Non-pigmented ciliary epithelial cell (primary cell): ENCODE data around the gene PPM1B.
"Not testable (repeated sequence)": the region's sequence is repeated elsewhere in the genome, so short reads cannot be mapped to it uniquely, and the experiment has no call there.

Experiments
- DNase-seq: peaks from one replicate; pipeline ENCODE4 v3.0.0-alpha.2; 2010; ENCODE audit warnings: low read depth

The PPM1B gene

GRCh38 chr2:44200759-44201158 is 32.1 kb downstream of the PPM1B start:
- DNase-seq: no peak

- no peak for DNase-seq
These were observed 33.0 kb downstream of the PPM1B start for GRCh38 chr2:44201648-44202165.

DNA sequence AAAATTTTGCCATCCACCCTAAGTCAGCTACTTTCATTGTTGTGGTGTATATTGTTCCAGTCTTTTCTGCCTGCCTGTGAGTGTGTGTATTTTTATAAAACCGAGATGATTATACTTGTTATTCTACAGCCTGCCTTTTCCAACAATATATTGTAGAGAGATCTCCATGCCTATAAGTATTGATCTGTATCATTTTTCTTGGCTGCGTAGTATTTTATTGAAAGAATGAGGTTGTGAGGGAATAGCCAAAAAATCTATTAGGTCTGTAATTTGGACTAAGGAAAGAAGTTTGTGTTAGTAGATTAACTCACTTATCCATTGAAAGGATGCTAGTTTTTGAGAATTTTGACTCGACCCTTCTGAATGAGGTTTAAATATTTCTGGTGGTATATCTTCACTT is 34.9 kb downstream of the PPM1B start:
- no peak for DNase-seq

- no peak for DNase-seq
These were observed 36.5 kb downstream of the PPM1B start for GRCh38 chr2:44205169-44205568.

DNA sequence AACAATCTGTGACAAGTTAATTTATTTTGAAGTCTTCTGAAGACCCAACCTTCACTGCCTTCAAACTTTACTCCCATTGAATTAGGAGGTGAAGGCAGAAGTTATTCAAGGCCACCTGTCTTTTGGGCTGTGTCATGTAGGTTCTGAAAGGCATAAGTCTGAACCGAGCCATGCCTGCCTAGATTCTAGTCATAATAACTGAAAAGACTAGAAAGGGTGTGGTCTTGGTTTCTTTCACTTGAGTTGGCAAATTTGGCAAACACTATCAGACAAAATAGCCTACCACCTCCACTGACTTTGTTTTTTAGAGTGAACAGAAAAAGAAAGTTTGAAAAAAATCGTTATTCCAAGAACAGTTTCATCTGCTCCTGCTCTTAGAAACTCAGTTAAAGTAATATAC is 38.4 kb downstream of the PPM1B start:
- DNase-seq: no peak

DNA sequence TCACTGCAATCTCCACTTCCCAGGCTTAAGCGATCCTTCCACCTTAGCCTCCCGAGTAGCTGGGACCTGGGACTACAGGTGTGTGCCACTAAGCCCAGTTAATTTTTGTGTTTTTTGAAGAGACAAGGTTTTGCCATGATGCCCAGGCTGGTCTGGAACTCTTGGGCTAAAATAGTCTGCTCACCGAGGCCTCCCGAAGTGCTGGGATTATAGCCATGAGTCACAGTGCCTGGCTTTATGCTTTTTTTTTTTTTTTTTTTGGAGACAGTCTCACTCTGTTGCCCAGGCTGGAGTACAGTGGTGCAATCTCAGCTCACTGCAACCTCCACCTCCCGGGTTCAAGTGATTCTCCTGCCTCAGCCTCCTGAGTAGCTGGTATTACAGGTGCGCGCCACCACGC is 39.0 kb downstream of the PPM1B start:
- not testable (repeated sequence) for DNase-seq

GRCh38 chr2:44210362-44210761 is 41.7 kb downstream of the PPM1B start:
- DNase-seq: no peak

GRCh38 chr2:44211183-44211582 is 42.5 kb downstream of the PPM1B start:
- DNase-seq: no peak

DNA sequence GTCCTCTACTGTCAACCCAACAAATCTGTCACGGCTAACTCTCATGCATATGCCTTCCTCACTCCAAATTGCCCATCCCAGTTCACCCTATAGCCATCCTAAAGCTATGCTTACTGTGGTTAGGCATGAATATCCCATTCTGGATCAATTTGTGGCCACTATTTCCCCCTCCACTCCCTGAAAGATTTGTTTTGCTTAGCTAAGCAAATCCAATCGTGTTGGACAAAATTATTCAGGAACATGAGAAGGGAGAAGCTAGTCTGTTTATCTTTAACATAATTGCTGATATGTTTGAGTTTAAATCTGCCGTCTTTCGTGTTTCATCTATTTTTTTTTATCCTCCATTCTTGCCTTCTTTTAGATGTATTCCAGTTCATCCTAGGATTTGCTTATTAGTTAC is 43.6 kb downstream of the PPM1B start:
- DNase-seq: no peak

DNA sequence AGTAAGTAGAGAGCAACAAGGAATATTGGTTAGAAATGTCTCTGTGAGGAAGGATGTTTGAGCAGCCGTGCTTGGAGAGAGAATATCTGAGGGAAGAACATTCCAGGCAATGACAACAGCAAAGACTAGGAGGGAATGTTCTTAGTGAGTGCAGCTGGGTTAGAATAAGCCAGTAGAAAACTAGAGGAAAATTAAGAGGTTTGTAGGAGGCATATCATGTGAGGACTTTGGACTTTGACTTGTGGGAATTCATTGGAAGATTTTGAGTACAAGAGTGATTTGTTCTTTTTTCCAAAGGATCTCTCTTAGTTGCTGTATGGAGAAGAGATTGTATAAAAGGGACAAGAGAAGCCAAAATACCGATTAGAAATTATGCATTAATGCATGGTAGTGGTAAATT is 47.2 kb downstream of the PPM1B start:
- no peak for DNase-seq

- no peak for DNase-seq
These were observed 50.1 kb downstream of the PPM1B start for GRCh38 chr2:44218771-44219170.

DNA sequence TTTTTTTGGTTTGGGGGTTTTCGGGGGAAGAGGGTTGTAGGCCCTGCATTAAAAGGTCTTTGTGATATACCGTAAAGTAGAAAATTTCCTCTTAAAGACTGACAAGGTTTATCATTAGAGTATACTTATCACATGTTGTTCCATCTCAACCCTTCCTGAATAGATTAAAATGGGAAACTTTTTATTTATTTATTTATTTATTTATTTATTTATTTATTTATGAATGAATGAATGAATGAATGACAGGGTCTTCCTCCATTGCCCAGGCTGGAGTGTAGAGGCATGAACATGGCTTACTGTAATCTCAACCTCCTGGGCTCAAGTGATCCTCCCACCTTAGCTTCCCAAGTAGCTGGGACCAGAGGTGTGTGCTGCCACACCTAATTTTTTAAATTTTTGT is 58.1 kb downstream of the PPM1B start:
- no peak for DNase-seq

DNA sequence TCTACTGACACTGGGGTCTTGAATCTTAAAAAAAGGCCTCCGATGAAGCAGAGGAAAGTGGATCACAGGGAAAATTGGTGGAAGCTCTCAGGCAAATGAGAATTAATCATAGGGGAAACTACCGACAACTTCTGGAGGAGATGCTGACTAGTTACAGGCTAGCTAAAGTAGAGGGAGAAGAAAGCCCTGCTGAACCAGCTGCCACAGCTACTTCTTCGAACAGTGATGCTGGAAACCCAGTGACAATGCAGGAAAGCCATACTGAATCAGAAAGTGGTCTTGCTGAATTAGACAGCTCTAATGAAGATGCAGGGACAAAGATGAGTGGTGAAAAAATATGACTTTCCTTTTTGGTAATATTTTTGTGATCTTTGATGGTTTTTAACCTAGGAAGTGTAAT is 61.7 kb downstream of the PPM1B start:
- DNase-seq: no peak

DNA sequence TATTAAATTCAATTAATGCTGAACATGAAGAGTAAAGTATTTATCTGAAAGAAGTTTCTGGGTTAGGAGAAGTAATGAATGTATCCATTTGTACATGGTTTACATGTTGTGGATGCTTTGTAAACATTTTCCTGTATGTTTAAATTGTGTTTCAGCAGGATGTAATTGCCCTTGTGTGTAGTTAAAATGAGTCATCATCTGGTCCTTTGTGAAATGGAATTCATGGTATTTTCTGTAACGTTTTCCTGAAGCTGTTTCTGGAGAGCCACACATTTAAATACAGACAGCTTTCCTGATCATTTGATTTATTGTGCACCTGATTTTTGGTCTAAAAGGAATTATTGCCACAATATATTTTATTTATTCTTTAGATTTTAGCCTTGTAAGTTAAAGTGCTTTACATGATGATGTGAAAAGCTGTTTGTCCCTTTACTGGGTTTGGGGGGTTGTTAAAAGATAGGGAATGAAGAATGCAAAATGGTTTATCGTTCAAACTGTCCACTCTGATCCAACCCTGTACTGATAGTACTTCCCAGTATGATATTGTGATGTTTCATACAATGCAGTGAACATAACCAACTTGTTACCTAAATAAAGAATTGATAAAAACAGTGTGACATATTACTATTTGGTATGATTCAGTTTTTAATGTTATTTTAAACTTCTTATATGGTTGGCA is 64.9 kb downstream of the PPM1B start:
- DNase-seq: no peak

GRCh38 chr2:44237221-44237620 is 68.5 kb downstream of the PPM1B start:
- DNase-seq: no peak

DNA sequence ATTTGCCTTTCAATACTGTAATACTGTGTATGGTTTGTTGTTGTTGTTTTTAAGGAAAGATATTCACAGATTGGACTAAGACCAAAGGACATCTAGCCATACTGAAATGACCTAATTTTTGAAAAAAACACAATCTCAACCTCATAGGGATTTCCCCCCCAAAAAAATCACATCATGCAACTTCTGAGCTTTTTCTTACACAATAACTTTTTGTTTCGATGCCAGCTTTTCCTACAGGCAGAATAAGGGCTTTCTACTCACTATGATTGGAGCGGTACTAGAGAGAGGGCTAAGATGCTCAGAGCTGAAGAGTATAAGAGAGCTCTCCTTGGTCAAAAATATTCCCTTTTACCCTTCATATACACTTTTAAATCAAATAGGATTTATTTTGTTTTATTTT is 74.2 kb downstream of the PPM1B start:
- DNase-seq: no peak

DNA sequence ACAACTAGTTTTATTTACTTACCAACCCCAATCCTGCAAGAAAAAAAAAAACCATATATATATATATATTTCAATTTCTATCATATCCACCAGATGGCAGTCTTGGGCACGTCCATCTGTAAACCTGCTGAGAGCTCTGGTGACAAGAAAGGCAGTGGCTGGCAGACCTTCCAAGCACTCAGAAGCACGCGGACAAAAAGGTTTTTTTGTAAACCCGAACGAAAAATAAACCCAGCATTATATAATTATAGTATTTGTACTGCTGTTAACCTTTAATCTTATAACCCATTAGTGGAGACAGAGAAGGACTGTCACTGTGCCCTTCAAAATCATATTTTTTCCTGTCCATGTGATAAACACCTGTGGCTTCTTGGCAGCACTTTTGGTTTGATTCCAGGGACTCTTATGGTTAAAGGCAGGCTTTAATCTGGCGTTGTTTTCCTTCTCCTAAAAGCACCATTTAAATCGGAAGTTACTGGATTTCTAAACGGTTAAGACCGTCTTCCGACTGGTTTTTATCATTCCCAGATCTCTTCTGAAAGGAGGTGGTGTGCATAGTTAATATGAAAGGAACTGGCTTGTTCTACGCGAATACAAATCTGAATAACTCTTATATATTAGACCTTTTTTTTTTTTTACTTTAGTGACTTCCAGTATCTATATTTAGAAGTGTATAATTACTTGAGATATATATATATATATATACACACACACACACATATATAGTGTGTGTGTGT is 75.6 kb downstream of the PPM1B start:
- DNase-seq: peak; percentile 32

GRCh38 chr2:44245083-44245861 is 76.6 kb downstream of the PPM1B start:
- DNase-seq: no peak

- no peak for DNase-seq
These were observed 77.8 kb downstream of the PPM1B start for GRCh38 chr2:44246436-44246835.

GRCh38 chr2:44246840-44247369 is 78.2 kb downstream of the PPM1B start:
- no peak for DNase-seq

- DNase-seq: no peak
These were observed 79.2 kb downstream of the PPM1B start for GRCh38 chr2:44247924-44248323.

GRCh38 chr2:44249269-44249668 is 80.6 kb downstream of the PPM1B start:
- not testable (repeated sequence) for DNase-seq

- no peak for DNase-seq
These were observed 81.7 kb downstream of the PPM1B start for GRCh38 chr2:44250376-44250775.
